Kidney epithelial cell (primary cell): ENCODE results near the gene JAK3. TPM values are rescaled to one million over a fixed set of nuclear protein-coding genes. Genes with fewer than 3 reads are reported as not detected.
A peak's percentile ranks its signal among the peaks of the same experiment; 100 is the strongest.
"Not testable (repeated sequence)": the region's sequence is repeated elsewhere in the genome, so short reads cannot be mapped to it uniquely, and the experiment has no call there.

Source experiments
- DNase-seq: peaks from one replicate; pipeline ENCODE4 v3.0.0-alpha.2; 2010; ENCODE audit warnings: low read depth
- H3K27me3 ChIP-seq: 2 replicates; pipeline ENCODE4 v1.6.0; 2011; ENCODE audit warnings: low read length; ENCODE audit not compliant: control insufficient read depth, insufficient read depth
- H3K36me3 ChIP-seq: 2 replicates; pipeline ENCODE4 v1.5.1; 2011; ENCODE audit warnings: low read length; ENCODE audit not compliant: control insufficient read depth, insufficient read depth
- H3K4me3 ChIP-seq: 2 replicates; pipeline ENCODE4 v1.5.1; 2011; ENCODE audit warnings: low read depth, mild to moderate bottlenecking, control low read depth, low read length
- CTCF ChIP-seq: IDR thresholded peaks from 2 replicates; pipeline ENCODE4 v1.5.1; 2011; ENCODE audit warnings: mild to moderate bottlenecking, moderate library complexity, low read length, control low read depth, inconsistent platforms; ENCODE audit not compliant: insufficient read depth, poor library complexity, severe bottlenecking
- total RNA-seq: library from RNA; depleted of rRNA; stranded (reverse); fragments of >200 nt; gene quantifications from 2 replicates; pipeline ENCODE4 v1.2.3, GENCODE V29; 2015

Gene JAK3
- total RNA-seq, 1 donor from 2014 or later, result 8.9 TPM

GRCh38 chr19:17780781-17781180 is 67.0 kb downstream of the JAK3 start:
- Histone ChIP-seq H3K27me3 (peaks cover 7% of the 10 kb centered on the region), H3K36me3 (no peaks in the 10 kb centered on the region), H3K4me3 (no peak overlapping the region)
- TF ChIP-seq CTCF, result no peak
- DNase-seq, result no peak

- DNase-seq, result no peak
- Histone ChIP-seq H3K4me3 (peak overlapping the region; percentile 26), H3K27me3 (peaks cover 7% of the 10 kb centered on the region), H3K36me3 (no peaks in the 10 kb centered on the region)
- no peak for TF ChIP-seq CTCF
These were observed 68.5 kb downstream of the JAK3 start for GRCh38 chr19:17778968-17779929.

GRCh38 chr19:17778251-17778967 is 69.4 kb downstream of the JAK3 start:
- Histone ChIP-seq H3K4me3 (peak overlapping the region; percentile 26), H3K27me3 (peaks cover 7% of the 10 kb centered on the region), H3K36me3 (no peaks in the 10 kb centered on the region)
- TF ChIP-seq CTCF, result no peak
- no peak for DNase-seq

GRCh38 chr19:17777840-17778239 is 69.9 kb downstream of the JAK3 start:
- not testable (repeated sequence) for DNase-seq, H3K36me3 ChIP-seq, H3K27me3 ChIP-seq

GRCh38 chr19:17775991-17776803 is 71.6 kb downstream of the JAK3 start:
- peaks cover 7% of the 10 kb centered on the region for H3K27me3 ChIP-seq
- no peak for TF ChIP-seq CTCF
- DNase-seq, result no peak
- no peaks in the 10 kb centered on the region for H3K36me3 ChIP-seq
- no peak overlapping the region for H3K4me3 ChIP-seq

More at GRCh38 chr19:17777840-17778239, 69.9 kb downstream of the JAK3 start:
- not testable (repeated sequence) for H3K4me3 ChIP-seq
